PC-9 (cell line): ENCODE measurements around the gene ZMIZ1.

Source experiments
- EZH2 ChIP-seq: fragments of 200-600 bp; sonication (generic); IDR thresholded peaks from 2 replicates; pipeline ENCODE4 v1.8.0; 2017; ENCODE audit warnings: antibody characterized with exemption, low read depth
- TF ChIP-seq, protein P1 (sequence below): fragments of 200-600 bp; sonication (generic); conservative IDR thresholded peaks from 2 replicates; pipeline ENCODE4 v1.6.1; 2017; ENCODE audit warnings: mixed run types, antibody characterized with exemption, mild to moderate bottlenecking, moderate library complexity

DNA sequence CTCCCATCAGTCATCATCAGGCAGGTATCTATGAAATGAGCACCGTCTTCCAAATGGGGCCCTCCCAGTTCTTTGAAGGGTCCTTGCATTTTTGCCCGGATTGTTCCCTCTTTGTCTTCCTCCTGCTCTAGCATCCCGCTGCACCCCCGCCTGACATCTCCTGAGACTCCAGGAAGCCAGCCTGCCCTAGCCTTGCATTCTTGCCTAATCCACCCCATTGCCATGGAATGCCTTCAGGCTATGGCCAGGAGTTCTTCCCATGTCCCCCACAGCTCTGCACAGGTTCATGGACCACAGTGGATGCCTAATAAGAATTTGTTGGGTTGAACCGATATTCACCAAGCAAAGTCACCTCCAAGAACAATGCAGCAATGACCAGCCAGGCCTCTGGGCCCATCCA is 62.1 kb downstream of the ZMIZ1 start:
- TF ChIP-seq, protein P1, sequence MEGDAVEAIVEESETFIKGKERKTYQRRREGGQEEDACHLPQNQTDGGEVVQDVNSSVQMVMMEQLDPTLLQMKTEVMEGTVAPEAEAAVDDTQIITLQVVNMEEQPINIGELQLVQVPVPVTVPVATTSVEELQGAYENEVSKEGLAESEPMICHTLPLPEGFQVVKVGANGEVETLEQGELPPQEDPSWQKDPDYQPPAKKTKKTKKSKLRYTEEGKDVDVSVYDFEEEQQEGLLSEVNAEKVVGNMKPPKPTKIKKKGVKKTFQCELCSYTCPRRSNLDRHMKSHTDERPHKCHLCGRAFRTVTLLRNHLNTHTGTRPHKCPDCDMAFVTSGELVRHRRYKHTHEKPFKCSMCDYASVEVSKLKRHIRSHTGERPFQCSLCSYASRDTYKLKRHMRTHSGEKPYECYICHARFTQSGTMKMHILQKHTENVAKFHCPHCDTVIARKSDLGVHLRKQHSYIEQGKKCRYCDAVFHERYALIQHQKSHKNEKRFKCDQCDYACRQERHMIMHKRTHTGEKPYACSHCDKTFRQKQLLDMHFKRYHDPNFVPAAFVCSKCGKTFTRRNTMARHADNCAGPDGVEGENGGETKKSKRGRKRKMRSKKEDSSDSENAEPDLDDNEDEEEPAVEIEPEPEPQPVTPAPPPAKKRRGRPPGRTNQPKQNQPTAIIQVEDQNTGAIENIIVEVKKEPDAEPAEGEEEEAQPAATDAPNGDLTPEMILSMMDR, result no peak
- no peak for TF ChIP-seq EZH2
